Brain microvascular endothelial cell (primary cell): ENCODE data around the gene TOMM22.

Experiments used
- DNase-seq: peaks from one replicate; pipeline ENCODE4 v3.0.0-alpha.2; 2020
- H3K27ac ChIP-seq: fragments of 250-450 bp; sonication (Bioruptor Pico); 2 replicates; pipeline ENCODE4 v1.5.1; 2020; ENCODE audit warnings: mild to moderate bottlenecking, moderate library complexity
- H3K27me3 ChIP-seq: fragments of 250-450 bp; sonication (Bioruptor Pico); replicated peaks from 2 replicates; pipeline ENCODE4 v1.5.1; 2020; ENCODE audit warnings: mild to moderate bottlenecking
- H3K36me3 ChIP-seq: fragments of 250-450 bp; sonication (Bioruptor Pico); replicated peaks from 2 replicates; pipeline ENCODE4 v1.5.1; 2020; ENCODE audit warnings: mild to moderate bottlenecking
- H3K4me3 ChIP-seq: 2 replicates; pipeline ENCODE4 v1.5.1; 2011; ENCODE audit warnings: low read depth, mild to moderate bottlenecking, control low read depth, low read length, moderate library complexity
- CTCF ChIP-seq: IDR thresholded peaks from 2 replicates; pipeline ENCODE4 v1.5.1; 2011; ENCODE audit warnings: low read depth, mild to moderate bottlenecking, moderate library complexity, low read length, control low read depth, inconsistent platforms; ENCODE audit errors: missing control alignments
- in situ Hi-C: cut with HindIII; loops from 2 replicates; pipeline ENCODE4 v1.10.0; 2017; ENCODE audit warnings: low sequenced_read_pairs, low pct_ligation_motif_present

The TOMM22 gene

GRCh38 chr22:38734421-38735100 lies 52.8 kb downstream of the TOMM22 start:
- H3K27me3 ChIP-seq: no peaks in the 10 kb centered on the region
- TF ChIP-seq CTCF: no peak
- H3K36me3 ChIP-seq: peaks cover 70% of the 10 kb centered on the region
- no peak for DNase-seq
- H3K4me3 ChIP-seq: no peak overlapping the region
- H3K27ac ChIP-seq: no peak overlapping the region
- in situ Hi-C loops: no loop called here
